Purkinje cell (primary cell): ENCODE data around the gene B4GALNT3. TPM values are rescaled to one million over a fixed set of nuclear protein-coding genes. Genes with fewer than 3 reads are reported as not detected.

Source experiments
- polyA plus RNA-seq: library from polyadenylated mRNA; unstranded; fragments of >200 nt; fragmentation: Nextera tagmentation; gene quantifications from 2 replicates; pipeline ENCODE4 v1.2.1, GENCODE V29; 2014

Gene B4GALNT3
- 0.74 TPM in 1 of 2 replicates, not detected in the other for polyA plus RNA-seq

GRCh38 chr12:459430-460258 is at the start of gene B4GALNT3:
Gene B4GALNT3 (plus strand): TSS chr12:459939. CDS start chr12:460377, 438 bp downstream.

Other genes with a start within 250 kb of the B4GALNT3 start
- 0.67 and 2.6 TPM in 2 replicates for gene SLC6A12, start 245.8 kb upstream of the B4GALNT3 start, polyA plus RNA-seq
- gene SLC6A13, start 197.1 kb upstream of the B4GALNT3 start, polyA plus RNA-seq = 3.5 and 6.5 TPM in 2 replicates
- 7.2 and 8.5 TPM in 2 replicates for gene KDM5A, start 70.6 kb upstream of the B4GALNT3 start, polyA plus RNA-seq
- gene CCDC77, start 58.3 kb upstream of the B4GALNT3 start, polyA plus RNA-seq = 5.6 and 12.7 TPM in 2 replicates
- 0.92 and 2.6 TPM in 2 replicates for gene NINJ2, start 203.5 kb downstream of the B4GALNT3 start, polyA plus RNA-seq